Measurements from ENCODE around the gene YWHAG. TPM values are rescaled to one million over a fixed set of nuclear protein-coding genes. Genes with fewer than 3 reads are reported as not detected.

Gene YWHAG
- total RNA-seq, 1 experiment from 2014 or later: 167 TPM

Other genes with a start within 250 kb of the YWHAG start
- gene SRRM3, start 157.1 kb downstream of the YWHAG start, total RNA-seq (2014; rRNA removed): 0.40 and 1.3 TPM in 2 replicates
- 189 and 208 TPM in 2 replicates for gene HSPB1, start 56.3 kb downstream of the YWHAG start, total RNA-seq (2014; rRNA removed)
- 0.29 and 0.71 TPM in 2 replicates for gene SSC4D, start 50.7 kb upstream of the YWHAG start, total RNA-seq (2014; rRNA removed)
- 2.7 TPM in 1 of 2 replicates, not detected in the other for gene ZP3, start 66.0 kb upstream of the YWHAG start, total RNA-seq (2014; rRNA removed)
- 22.4 and 33.0 TPM in 2 replicates for gene DTX2, start 102.7 kb upstream of the YWHAG start, total RNA-seq (2014; rRNA removed)
- 0.46 TPM in 1 of 2 replicates, not detected in the other for gene UPK3B, start 151.6 kb upstream of the YWHAG start, total RNA-seq (2014; rRNA removed)
- not detected in 2 replicates for gene SPDYE16, start 184.3 kb upstream of the YWHAG start, total RNA-seq (2014; rRNA removed)